Measurements from ENCODE around the gene NAXD.

DNA sequence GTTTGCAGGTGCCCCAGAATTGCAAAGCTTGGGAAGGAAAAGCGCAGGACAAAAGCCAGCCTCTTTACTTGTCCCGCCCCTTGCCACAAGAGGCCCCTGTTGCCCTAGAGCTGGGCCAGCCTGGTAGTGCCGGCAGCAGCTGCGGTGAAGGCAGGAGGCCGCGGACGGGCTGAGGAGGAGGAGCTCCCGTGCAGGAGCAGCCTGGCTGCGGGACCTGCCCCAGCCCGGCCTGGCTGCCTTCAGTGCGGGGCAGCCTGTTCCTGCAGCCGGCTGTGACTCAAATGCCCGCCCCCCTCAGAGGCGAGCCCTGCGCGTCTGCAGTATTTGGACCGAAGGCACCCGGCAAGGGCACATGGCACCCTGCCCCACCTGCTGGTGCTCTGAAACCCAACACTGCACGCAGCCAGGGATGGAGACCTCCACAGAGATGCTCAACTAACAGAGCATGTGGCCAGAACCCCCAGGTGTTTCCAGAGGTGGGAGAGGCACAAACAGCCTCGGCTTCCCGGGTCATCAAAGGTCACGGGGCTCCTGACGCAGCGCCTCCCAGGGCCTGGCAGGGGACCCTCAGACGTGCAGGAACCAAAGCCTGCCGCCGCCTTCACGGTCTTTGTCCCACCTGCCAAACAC, 29.7 kb downstream of the NAXD start:
- TF ChIP-seq EZH2phosphoT487 (IDR thresholded peaks at IDR 0.05; ENCODE audit: borderline replicate concordance, low read depth, low read length), result no peak
- peak; percentile 66 for TF ChIP-seq CTCF (conservative IDR thresholded peaks at IDR 0.05; ENCODE audit: low read length)
